Stimulated activated CD8-positive, alpha-beta memory T cell treated with anti-CD3 and anti-CD28 coated beads, Interleukin-12 subunit alpha, Interleukin-12 subunit beta, amount 100 ng/mL, for 4 hours (primary cell): Measurements from ENCODE around the gene SKAP2.
"Not testable (repeated sequence)": the region's sequence is repeated elsewhere in the genome, so short reads cannot be mapped to it uniquely, and the experiment has no call there.

Experiments used
- DNase-seq: peaks from one replicate; pipeline ENCODE4 v3.0.0-alpha.2; 2020; ENCODE audit warnings: low read depth

Gene SKAP2

GRCh38 chr7:26857506-26858240 is 6.7 kb downstream of the SKAP2 start:
- DNase-seq = no peak

- DNase-seq = no peak
Observed at GRCh38 chr7:26857170-26857505, 7.3 kb downstream of the SKAP2 start.

- no peak for DNase-seq
Observed at GRCh38 chr7:26856176-26856985, 8.0 kb downstream of the SKAP2 start.

GRCh38 chr7:26854876-26855855 is 9.2 kb downstream of the SKAP2 start:
- no peak for DNase-seq

- DNase-seq = no peak
Observed at GRCh38 chr7:26853788-26854393, 10.5 kb downstream of the SKAP2 start.

- no peak for DNase-seq
Observed at GRCh38 chr7:26850193-26850651, 14.2 kb downstream of the SKAP2 start.

GRCh38 chr7:26843705-26844104 is 20.7 kb downstream of the SKAP2 start:
- DNase-seq = no peak

GRCh38 chr7:26842897-26843296 is 21.5 kb downstream of the SKAP2 start:
- no peak for DNase-seq

GRCh38 chr7:26841003-26841739 is 23.2 kb downstream of the SKAP2 start:
- DNase-seq = no peak

- not testable (repeated sequence) for DNase-seq
Observed at GRCh38 chr7:26836793-26837192, 27.6 kb downstream of the SKAP2 start.

- no peak for DNase-seq
Observed at GRCh38 chr7:26815426-26815825, 49.0 kb downstream of the SKAP2 start.

GRCh38 chr7:26813432-26813831 is 51.0 kb downstream of the SKAP2 start:
- no peak for DNase-seq

- DNase-seq = no peak
Observed at GRCh38 chr7:26794541-26794940, 69.8 kb downstream of the SKAP2 start.

- DNase-seq = no peak
Observed at GRCh38 chr7:26792576-26792975, 71.8 kb downstream of the SKAP2 start.

- no peak for DNase-seq
Observed at GRCh38 chr7:26792006-26792405, 72.4 kb downstream of the SKAP2 start.

GRCh38 chr7:26789481-26790184 is 74.8 kb downstream of the SKAP2 start:
- no peak for DNase-seq

GRCh38 chr7:26787701-26788100 is 76.7 kb downstream of the SKAP2 start:
- no peak for DNase-seq

GRCh38 chr7:26784118-26784517 is 80.3 kb downstream of the SKAP2 start:
- DNase-seq = no peak

- DNase-seq = no peak
Observed at GRCh38 chr7:26782501-26782900, 81.9 kb downstream of the SKAP2 start.

- no peak for DNase-seq
Observed at GRCh38 chr7:26779978-26780595, 84.3 kb downstream of the SKAP2 start.
